SU-DHL-6 (cell line): ENCODE measurements around the gene ALOXE3.

ENCODE experiments used
- H2AFZ ChIP-seq: fragments of 200-600 bp; sonication (generic); 2 replicates; pipeline ENCODE4 v1.6.1; 2014; ENCODE audit warnings: low read depth, mild to moderate bottlenecking, moderate library complexity, mixed read lengths, antibody characterized with exemption, low read length; ENCODE audit not compliant: severe bottlenecking
- H3F3A ChIP-seq: fragments of 200-600 bp; shearing (Covaris generic); 2 replicates; pipeline ENCODE4 v1.6.0; 2016; ENCODE audit warnings: antibody characterized with exemption, mild to moderate bottlenecking; ENCODE audit not compliant: insufficient read depth
- H3K27ac ChIP-seq: fragments of 200-600 bp; sonication (generic); 2 replicates; pipeline ENCODE4 v1.5.1; 2016; ENCODE audit warnings: low read depth, mild to moderate bottlenecking, low read length, moderate library complexity, mixed read lengths
- H3K27me3 ChIP-seq: fragments of 200-600 bp; sonication (generic), shearing (Covaris generic); 2 replicates; pipeline ENCODE4 v1.6.0; 2014; ENCODE audit warnings: mild to moderate bottlenecking, low read length
- H3K36me3 ChIP-seq: fragments of 200-600 bp; sonication (generic); 2 replicates; pipeline ENCODE4 v1.6.1; 2014; ENCODE audit warnings: mild to moderate bottlenecking, low read length, mixed read lengths
- H3K4me2 ChIP-seq: fragments of 300-600, 200-600 bp; shearing (Covaris generic), sonication (generic); 2 replicates; pipeline ENCODE4 v1.6.0; 2014; ENCODE audit warnings: low read length, low read depth, mild to moderate bottlenecking; ENCODE audit not compliant: poor library complexity, severe bottlenecking
- H3K4me3 ChIP-seq: fragments of 200-600 bp; sonication (generic); 2 replicates; pipeline ENCODE4 v1.5.1; 2014; ENCODE audit warnings: antibody characterized with exemption, low read length, mild to moderate bottlenecking, mixed read lengths; ENCODE audit not compliant: insufficient read depth, poor library complexity, severe bottlenecking
- H3K79me2 ChIP-seq: fragments of 200-600 bp; sonication (generic); 2 replicates; pipeline ENCODE4 v1.6.1; 2014; ENCODE audit warnings: mild to moderate bottlenecking, low read length, moderate library complexity; ENCODE audit not compliant: insufficient read depth
- H3K9ac ChIP-seq: fragments of 200-600 bp; sonication (generic); 2 replicates; pipeline ENCODE4 v1.7.0; 2014; ENCODE audit warnings: mild to moderate bottlenecking, low read length
- H3K9me2 ChIP-seq: fragments of 200-600 bp; sonication (generic); replicated peaks from 2 replicates; pipeline ENCODE4 v1.6.1; 2014; ENCODE audit warnings: low read length; ENCODE audit not compliant: insufficient read depth
- H3K9me3 ChIP-seq: fragments of 200-600 bp; sonication (generic); 2 replicates; pipeline ENCODE4 v1.6.1; 2014; ENCODE audit warnings: low read length, mixed read lengths; ENCODE audit not compliant: insufficient read depth
- H4K20me1 ChIP-seq: fragments of 200-600 bp; sonication (generic); 2 replicates; pipeline ENCODE4 v1.6.1; 2014; ENCODE audit warnings: low read depth, mild to moderate bottlenecking, antibody characterized with exemption, low read length, moderate library complexity, mixed read lengths
- EZH2phosphoT487 ChIP-seq: fragments of 200-600 bp; sonication (generic), shearing (Covaris generic); conservative IDR thresholded peaks from 2 replicates; pipeline ENCODE4 v1.6.1; 2018; ENCODE audit warnings: mild to moderate bottlenecking, antibody characterized with exemption, low read length, moderate library complexity, mixed read lengths
- TF ChIP-seq, protein P1 (sequence below): fragments of 200-600 bp; sonication (generic); IDR thresholded peaks from one replicate; pipeline ENCODE4 v1.5.1; 2017; ENCODE audit warnings: antibody characterized with exemption, mild to moderate bottlenecking, low read length, moderate library complexity; ENCODE audit not compliant: insufficient read depth, poor library complexity, severe bottlenecking

ALOXE3 gene

DNA sequence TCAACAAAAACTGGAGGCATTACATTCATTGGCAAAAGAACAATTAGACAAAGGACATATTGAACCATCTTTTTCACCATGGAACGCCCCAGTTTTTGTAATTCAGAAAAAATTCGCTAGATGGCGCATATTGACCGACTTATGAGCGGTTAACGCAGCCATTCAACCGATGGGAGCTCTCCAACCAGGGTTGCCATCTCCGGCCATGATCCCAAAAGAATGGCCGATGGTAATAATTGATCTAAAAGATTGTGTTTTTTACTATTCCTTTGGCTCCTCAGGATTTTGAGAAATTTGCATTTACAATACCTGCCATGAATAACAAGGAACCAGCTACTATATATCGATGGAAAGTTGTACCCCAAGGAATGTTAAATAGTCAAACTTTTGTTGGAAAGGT lies 58.0 kb downstream of the ALOXE3 start:
- Histone ChIP-seq H3K27me3 (no peaks in the 10 kb centered on the region), H3K4me2 (no peak overlapping the region), H3F3A (no peaks in the 10 kb centered on the region), H3K36me3 (no peaks in the 10 kb centered on the region), H3K27ac (no peak overlapping the region), H3K4me3 (no peak overlapping the region), H2AFZ (no peak overlapping the region), H3K9me3 (no peaks in the 10 kb centered on the region), H4K20me1 (no peaks in the 10 kb centered on the region), H3K9ac (no peak overlapping the region), H3K79me2 (no peaks in the 10 kb centered on the region), H3K9me2 (no peaks in the 10 kb centered on the region)
- TF ChIP-seq EZH2phosphoT487: no peak
- TF ChIP-seq, protein P1, sequence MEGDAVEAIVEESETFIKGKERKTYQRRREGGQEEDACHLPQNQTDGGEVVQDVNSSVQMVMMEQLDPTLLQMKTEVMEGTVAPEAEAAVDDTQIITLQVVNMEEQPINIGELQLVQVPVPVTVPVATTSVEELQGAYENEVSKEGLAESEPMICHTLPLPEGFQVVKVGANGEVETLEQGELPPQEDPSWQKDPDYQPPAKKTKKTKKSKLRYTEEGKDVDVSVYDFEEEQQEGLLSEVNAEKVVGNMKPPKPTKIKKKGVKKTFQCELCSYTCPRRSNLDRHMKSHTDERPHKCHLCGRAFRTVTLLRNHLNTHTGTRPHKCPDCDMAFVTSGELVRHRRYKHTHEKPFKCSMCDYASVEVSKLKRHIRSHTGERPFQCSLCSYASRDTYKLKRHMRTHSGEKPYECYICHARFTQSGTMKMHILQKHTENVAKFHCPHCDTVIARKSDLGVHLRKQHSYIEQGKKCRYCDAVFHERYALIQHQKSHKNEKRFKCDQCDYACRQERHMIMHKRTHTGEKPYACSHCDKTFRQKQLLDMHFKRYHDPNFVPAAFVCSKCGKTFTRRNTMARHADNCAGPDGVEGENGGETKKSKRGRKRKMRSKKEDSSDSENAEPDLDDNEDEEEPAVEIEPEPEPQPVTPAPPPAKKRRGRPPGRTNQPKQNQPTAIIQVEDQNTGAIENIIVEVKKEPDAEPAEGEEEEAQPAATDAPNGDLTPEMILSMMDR: peak; percentile 50

DNA sequence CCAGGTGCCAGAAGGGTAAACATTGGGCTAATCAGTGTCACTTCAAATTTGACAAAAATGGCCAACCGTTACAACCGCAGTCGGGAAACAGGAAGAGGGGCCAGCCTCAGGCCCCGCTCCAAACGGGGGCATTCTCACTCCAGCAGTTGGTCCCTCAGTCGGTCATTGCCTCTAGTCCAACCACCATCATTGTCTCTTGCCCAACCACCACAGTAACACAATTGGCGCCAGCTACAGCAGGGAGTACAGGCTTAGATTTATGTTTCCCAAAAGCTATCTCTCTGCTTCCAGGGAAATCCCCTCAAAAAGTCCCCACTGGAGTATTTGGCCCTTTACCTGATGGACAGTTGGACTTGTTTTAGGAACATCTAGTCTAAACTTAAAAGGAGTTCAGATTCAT lies 59.2 kb downstream of the ALOXE3 start:
- TF ChIP-seq, protein P1: no peak
- no peak for TF ChIP-seq EZH2phosphoT487
- H4K20me1 ChIP-seq: no peaks in the 10 kb centered on the region
- no peak overlapping the region for H3K4me3 ChIP-seq
- no peaks in the 10 kb centered on the region for H3F3A ChIP-seq
- H3K79me2 ChIP-seq: no peaks in the 10 kb centered on the region
- no peak overlapping the region for H2AFZ ChIP-seq
- H3K4me2 ChIP-seq: no peak overlapping the region
- no peaks in the 10 kb centered on the region for H3K9me2 ChIP-seq
- H3K9ac ChIP-seq: no peak overlapping the region
- no peaks in the 10 kb centered on the region for H3K36me3 ChIP-seq
- H3K9me3 ChIP-seq: no peaks in the 10 kb centered on the region
- no peak overlapping the region for H3K27ac ChIP-seq
- H3K27me3 ChIP-seq: no peaks in the 10 kb centered on the region

DNA sequence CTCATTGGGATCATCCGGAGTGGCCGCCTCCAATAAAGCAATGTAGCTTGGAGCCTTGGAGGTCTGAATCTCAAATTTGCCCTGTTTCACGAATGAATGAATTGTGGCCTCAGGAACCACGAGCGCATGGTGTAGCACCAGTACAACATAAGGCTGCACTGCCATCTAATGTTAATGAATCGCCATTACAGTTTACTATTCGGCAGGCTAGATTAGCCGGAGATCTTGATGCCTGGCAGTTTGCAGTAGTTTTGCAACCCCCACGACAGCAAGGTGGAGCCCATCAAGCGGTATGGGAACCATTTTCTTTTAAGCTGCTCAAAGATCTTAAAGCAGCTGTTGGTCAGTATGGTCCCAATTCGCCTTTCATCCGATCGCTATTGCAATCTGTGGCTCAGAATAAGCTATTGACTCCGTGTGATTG lies 60.6 kb downstream of the ALOXE3 start:
- no peaks in the 10 kb centered on the region for H3K27me3 ChIP-seq
- no peak overlapping the region for H3K9ac ChIP-seq

More for the DNA sequence above, 60.6 kb downstream of the ALOXE3 start:
- H2AFZ ChIP-seq: no peak overlapping the region
- H4K20me1 ChIP-seq: no peaks in the 10 kb centered on the region
- no peaks in the 10 kb centered on the region for H3K9me3 ChIP-seq
- H3K36me3 ChIP-seq: no peaks in the 10 kb centered on the region
- TF ChIP-seq EZH2phosphoT487: no peak
- TF ChIP-seq, protein P1: peak; percentile 41
- no peak overlapping the region for H3K4me2 ChIP-seq
- H3F3A ChIP-seq: no peaks in the 10 kb centered on the region
- no peaks in the 10 kb centered on the region for H3K9me2 ChIP-seq
- no peak overlapping the region for H3K4me3 ChIP-seq
- H3K27ac ChIP-seq: no peak overlapping the region
- H3K79me2 ChIP-seq: no peaks in the 10 kb centered on the region
